Measurements from ENCODE around the gene IL16.

The IL16 gene

DNA sequence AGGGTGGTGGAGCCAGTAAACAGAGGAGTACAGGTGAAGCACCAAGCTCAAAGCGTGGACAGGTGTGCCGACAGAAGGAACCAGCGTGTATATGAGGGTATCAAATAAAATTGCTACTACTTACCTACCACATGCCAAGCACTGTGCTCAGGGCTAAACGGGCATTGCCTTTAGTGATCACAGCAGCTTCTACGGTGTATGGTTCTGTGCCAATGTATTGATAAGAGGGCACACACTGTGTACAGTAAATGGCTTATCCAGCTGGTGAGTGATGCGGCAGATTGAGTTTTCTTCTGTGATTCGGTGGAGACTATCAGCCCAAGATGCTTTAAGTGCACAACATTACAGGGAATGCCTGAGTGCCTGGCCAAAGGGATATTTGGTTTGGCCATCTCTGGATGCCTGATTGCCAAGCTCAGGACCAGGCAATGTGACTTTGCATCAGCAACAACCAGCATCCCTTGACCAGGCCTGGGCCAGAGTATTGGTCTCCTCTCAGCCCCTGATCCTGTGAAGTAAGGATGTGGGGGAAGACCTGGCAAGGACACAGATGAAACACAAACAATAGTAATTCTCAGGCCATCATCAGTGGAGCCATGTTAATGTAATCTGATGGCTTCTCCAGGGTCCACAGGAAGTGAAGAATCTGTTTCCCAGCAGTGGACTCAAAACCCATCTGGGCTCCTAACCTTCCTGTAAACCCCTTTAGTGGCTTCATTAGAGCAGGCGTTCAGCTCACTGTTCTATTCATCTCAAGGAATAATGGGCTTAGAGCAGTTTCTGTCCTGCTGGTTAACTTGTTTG is 113.2 kb downstream of the IL16 start:
- H2AFZ ChIP-seq (ENCODE audit: low read depth) = no peak overlapping the region
- no peak overlapping the region for H3K4me2 ChIP-seq
- no peaks in the 10 kb centered on the region for H4K20me1 ChIP-seq (ENCODE audit: insufficient read depth)
- H3K4me1 ChIP-seq (ENCODE audit: low read depth, poor library complexity, severe bottlenecking) = peaks cover 9% of the 10 kb centered on the region
- H3K79me2 ChIP-seq (ENCODE audit: insufficient read depth, low read depth) = no peaks in the 10 kb centered on the region
- H3K36me3 ChIP-seq (ENCODE audit: insufficient read depth) = 0 out of 2 replicates have a peak, but pooled peaks cover 3% of the 10 kb centered on the region
- H3K9ac ChIP-seq = no peak overlapping the region
- H3K27ac ChIP-seq = no peak overlapping the region
- no peak for TF ChIP-seq CTCF (conservative IDR thresholded peaks at IDR 0.05; ENCODE audit: low read depth, low read length)
- H3K4me3 ChIP-seq (IDR thresholded peaks at IDR 0.05; ENCODE audit: insufficient read depth, low read depth, low read length) = no peak overlapping the region
- H3K27me3 ChIP-seq (ENCODE audit: insufficient read depth, low read depth) = no peaks in the 10 kb centered on the region

DNA sequence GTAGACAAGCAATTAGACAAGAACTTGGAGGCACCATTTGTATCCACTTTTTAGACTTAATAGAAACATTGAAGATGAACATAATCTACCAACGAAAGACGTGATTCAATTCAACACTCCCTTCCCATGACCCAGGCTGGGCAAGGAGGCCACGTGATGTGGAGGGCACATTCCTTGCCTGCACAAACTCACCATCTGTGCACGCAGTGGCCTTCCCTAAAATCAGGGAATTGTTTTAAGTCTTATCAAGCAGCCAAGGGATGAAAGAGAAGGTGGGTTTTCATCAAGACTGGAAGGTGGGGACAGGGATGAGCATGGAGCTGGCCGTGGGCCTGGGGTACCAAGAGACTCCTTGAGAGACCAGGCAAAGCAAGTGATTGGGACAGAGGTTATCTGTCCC is 113.8 kb downstream of the IL16 start:
- H3K79me2 ChIP-seq (ENCODE audit: insufficient read depth, low read depth) = no peaks in the 10 kb centered on the region
- H4K20me1 ChIP-seq (ENCODE audit: insufficient read depth) = no peaks in the 10 kb centered on the region
- H2AFZ ChIP-seq (ENCODE audit: low read depth) = no peak overlapping the region
- H3K27me3 ChIP-seq (ENCODE audit: insufficient read depth, low read depth) = no peaks in the 10 kb centered on the region
- H3K9ac ChIP-seq = no peak overlapping the region
- no peak overlapping the region for H3K4me3 ChIP-seq (IDR thresholded peaks at IDR 0.05; ENCODE audit: insufficient read depth, low read depth, low read length)
- peaks cover 3% of the 10 kb centered on the region for H3K4me1 ChIP-seq (ENCODE audit: low read depth, poor library complexity, severe bottlenecking)
- H3K27ac ChIP-seq = no peak overlapping the region
- H3K36me3 ChIP-seq (ENCODE audit: insufficient read depth) = 0 out of 2 replicates have a peak, but pooled peaks cover 3% of the 10 kb centered on the region
- H3K4me2 ChIP-seq = no peak overlapping the region
- no peak for TF ChIP-seq CTCF (conservative IDR thresholded peaks at IDR 0.05; ENCODE audit: low read depth, low read length)

DNA sequence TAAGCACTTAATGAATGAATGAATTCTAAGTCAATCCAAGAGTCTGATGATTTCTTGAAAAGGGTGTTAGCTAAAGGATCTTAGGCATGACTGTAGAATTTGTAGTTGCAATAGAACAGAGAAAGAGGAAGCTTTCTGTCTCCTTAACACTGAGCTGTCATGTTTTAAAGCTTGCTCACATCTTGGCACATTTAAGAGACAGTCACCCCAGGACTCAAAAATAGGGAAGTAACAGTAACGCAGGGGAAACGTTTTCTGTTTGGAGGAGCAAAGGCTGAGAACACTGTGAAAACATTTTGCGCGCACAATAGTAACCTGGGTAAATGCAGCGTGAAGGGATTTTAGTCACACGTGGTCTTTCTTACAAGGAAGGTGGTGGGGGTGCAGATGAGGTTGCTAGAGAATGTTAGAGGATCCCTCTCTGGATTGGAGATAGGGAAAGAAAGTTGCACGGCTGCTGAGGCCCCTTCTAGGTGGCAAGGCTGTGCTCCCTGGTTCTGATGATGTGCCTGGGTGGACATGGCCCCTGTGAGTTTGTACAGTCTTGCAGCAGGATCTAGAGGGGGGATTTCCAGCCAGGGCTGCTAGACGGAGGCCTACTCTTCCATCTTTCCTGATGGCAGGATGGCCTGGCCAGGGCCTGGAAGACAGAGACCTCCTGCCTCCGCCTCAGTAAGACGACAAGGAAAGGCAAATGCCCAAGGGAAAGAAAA is 115.2 kb downstream of the IL16 start:
- Histone ChIP-seq H2AFZ (ENCODE audit: low read depth) (no peak overlapping the region), H3K4me1 (ENCODE audit: low read depth, poor library complexity, severe bottlenecking) (peaks cover 4% of the 10 kb centered on the region), H4K20me1 (ENCODE audit: insufficient read depth) (no peaks in the 10 kb centered on the region), H3K9ac (no peak overlapping the region), H3K4me2 (no peak overlapping the region), H3K27ac (no peak overlapping the region), H3K27me3 (ENCODE audit: insufficient read depth, low read depth) (no peaks in the 10 kb centered on the region), H3K36me3 (ENCODE audit: insufficient read depth) (0 out of 2 replicates have a peak, but pooled peaks cover 3% of the 10 kb centered on the region), H3K79me2 (ENCODE audit: insufficient read depth, low read depth) (no peaks in the 10 kb centered on the region), H3K4me3 (IDR thresholded peaks at IDR 0.05; ENCODE audit: insufficient read depth, low read depth, low read length) (no peak overlapping the region)
- TF ChIP-seq CTCF (conservative IDR thresholded peaks at IDR 0.05; ENCODE audit: low read depth, low read length) = no peak

DNA sequence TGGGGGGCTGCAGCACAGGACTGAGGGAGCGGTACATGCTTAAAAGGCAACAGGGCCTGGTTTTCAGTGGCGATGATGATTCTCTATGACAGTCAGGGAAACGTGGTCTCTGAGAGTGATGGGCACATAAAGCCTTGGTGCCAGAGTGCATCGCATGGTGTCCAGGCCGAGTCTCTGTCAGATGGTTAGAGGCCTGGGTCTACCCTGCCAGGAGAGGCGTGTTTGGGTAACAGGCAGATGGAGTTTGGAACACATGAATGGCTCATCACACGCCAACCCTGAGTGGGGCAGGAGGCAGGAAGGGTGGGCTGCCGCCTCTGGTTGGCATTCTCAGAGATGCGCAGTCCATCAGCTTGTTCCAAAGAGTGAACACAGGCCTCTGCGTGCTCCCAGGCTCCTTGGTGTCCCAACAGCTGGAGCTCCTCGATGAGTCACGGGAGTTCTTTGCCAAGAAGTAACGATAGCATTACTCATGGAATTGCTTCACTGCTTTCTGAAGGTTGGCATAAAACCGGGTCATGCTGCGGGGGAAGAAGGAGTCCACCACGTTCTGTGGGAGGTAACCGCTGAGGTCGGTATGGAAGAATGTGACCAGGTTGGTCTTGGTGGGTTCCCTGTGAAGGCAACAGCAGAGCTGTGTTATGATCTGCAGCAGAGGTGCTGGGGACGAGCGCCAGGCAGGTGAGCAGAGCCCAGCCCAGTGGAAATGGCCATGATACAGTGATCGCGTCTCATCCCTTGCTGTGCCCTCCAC is 116.3 kb downstream of the IL16 start:
- no peaks in the 10 kb centered on the region for H3K27me3 ChIP-seq (ENCODE audit: insufficient read depth, low read depth)
- TF ChIP-seq CTCF (conservative IDR thresholded peaks at IDR 0.05; ENCODE audit: low read depth, low read length) = no peak
- H3K4me2 ChIP-seq = no peak overlapping the region
- H3K4me1 ChIP-seq (ENCODE audit: low read depth, poor library complexity, severe bottlenecking) = peaks cover 15% of the 10 kb centered on the region
- no peaks in the 10 kb centered on the region for H3K79me2 ChIP-seq (ENCODE audit: insufficient read depth, low read depth)
- no peak overlapping the region for H3K9ac ChIP-seq
- no peak overlapping the region for H2AFZ ChIP-seq (ENCODE audit: low read depth)
- H4K20me1 ChIP-seq (ENCODE audit: insufficient read depth) = no peaks in the 10 kb centered on the region
- no peak overlapping the region for H3K4me3 ChIP-seq (IDR thresholded peaks at IDR 0.05; ENCODE audit: insufficient read depth, low read depth, low read length)
- H3K27ac ChIP-seq = no peak overlapping the region
- H3K36me3 ChIP-seq (ENCODE audit: insufficient read depth) = no peaks in the 10 kb centered on the region
